ENCODE measurements around the gene GPC6. TPM values are rescaled to one million over a fixed set of nuclear protein-coding genes. Genes with fewer than 3 reads are reported as not detected.

Gene GPC6
- polyA plus RNA-seq, 1 of the 3 experiments (the other 2 are of a cell fraction), result 6.7 TPM

DNA sequence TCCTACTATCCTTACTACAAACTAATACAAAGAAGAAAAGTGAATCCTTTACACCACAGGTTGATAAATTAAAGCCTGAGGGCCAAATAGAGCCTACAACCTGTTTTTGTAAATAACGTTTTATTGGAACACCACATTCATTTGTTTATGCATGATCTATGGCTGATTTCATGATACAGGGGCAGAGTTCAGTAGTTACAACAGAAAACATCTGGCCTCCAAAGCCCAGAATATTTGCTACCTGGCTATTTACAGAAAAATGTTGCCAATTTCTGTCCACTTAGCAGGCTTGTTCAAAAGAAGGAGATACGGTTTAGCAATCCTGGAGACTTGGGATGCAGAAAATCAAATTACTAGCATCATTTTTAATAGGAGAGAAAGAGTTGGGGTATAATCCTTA lies 1228.8 kb downstream of the GPC6 start:
- H3K9me3 ChIP-seq, result no peaks in the 10 kb centered on the region
- TF ChIP-seq, protein P1, sequence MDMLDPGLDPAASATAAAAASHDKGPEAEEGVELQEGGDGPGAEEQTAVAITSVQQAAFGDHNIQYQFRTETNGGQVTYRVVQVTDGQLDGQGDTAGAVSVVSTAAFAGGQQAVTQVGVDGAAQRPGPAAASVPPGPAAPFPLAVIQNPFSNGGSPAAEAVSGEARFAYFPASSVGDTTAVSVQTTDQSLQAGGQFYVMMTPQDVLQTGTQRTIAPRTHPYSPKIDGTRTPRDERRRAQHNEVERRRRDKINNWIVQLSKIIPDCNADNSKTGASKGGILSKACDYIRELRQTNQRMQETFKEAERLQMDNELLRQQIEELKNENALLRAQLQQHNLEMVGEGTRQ (IDR thresholded peaks at IDR 0.05; ENCODE audit: borderline replicate concordance, low read depth, low read length), result no peak
- TF ChIP-seq, protein P2, sequence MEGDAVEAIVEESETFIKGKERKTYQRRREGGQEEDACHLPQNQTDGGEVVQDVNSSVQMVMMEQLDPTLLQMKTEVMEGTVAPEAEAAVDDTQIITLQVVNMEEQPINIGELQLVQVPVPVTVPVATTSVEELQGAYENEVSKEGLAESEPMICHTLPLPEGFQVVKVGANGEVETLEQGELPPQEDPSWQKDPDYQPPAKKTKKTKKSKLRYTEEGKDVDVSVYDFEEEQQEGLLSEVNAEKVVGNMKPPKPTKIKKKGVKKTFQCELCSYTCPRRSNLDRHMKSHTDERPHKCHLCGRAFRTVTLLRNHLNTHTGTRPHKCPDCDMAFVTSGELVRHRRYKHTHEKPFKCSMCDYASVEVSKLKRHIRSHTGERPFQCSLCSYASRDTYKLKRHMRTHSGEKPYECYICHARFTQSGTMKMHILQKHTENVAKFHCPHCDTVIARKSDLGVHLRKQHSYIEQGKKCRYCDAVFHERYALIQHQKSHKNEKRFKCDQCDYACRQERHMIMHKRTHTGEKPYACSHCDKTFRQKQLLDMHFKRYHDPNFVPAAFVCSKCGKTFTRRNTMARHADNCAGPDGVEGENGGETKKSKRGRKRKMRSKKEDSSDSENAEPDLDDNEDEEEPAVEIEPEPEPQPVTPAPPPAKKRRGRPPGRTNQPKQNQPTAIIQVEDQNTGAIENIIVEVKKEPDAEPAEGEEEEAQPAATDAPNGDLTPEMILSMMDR (IDR thresholded peaks at IDR 0.05), result no peak
- no peak for TF ChIP-seq GABPA (IDR thresholded peaks at IDR 0.05; ENCODE audit: low read depth)
- TF ChIP-seq NRF1 (IDR thresholded peaks at IDR 0.05; ENCODE audit: low read depth, low read length), result no peak
- TF ChIP-seq FOXJ3 (CRISPR knock-in tag; IDR thresholded peaks at IDR 0.05), result no peak
- TF ChIP-seq EP300 (IDR thresholded peaks at IDR 0.05; ENCODE audit: borderline replicate concordance in 1 of 2, low read depth in 1 of 2, low read length in 1 of 2), result no peak
- TF ChIP-seq, protein P3, sequence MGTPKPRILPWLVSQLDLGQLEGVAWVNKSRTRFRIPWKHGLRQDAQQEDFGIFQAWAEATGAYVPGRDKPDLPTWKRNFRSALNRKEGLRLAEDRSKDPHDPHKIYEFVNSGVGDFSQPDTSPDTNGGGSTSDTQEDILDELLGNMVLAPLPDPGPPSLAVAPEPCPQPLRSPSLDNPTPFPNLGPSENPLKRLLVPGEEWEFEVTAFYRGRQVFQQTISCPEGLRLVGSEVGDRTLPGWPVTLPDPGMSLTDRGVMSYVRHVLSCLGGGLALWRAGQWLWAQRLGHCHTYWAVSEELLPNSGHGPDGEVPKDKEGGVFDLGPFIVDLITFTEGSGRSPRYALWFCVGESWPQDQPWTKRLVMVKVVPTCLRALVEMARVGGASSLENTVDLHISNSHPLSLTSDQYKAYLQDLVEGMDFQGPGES (IDR thresholded peaks at IDR 0.05; ENCODE audit: low read depth, low read length), result no peak
- TF ChIP-seq, protein P4, sequence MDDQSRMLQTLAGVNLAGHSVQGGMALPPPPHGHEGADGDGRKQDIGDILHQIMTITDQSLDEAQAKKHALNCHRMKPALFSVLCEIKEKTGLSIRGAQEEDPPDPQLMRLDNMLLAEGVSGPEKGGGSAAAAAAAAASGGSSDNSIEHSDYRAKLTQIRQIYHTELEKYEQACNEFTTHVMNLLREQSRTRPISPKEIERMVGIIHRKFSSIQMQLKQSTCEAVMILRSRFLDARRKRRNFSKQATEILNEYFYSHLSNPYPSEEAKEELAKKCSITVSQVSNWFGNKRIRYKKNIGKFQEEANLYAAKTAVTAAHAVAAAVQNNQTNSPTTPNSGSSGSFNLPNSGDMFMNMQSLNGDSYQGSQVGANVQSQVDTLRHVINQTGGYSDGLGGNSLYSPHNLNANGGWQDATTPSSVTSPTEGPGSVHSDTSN (IDR thresholded peaks at IDR 0.05), result no peak
- no peak for TF ChIP-seq FOSL2 (IDR thresholded peaks at IDR 0.05; ENCODE audit: borderline replicate concordance, low read depth)
- TF ChIP-seq, protein P5, sequence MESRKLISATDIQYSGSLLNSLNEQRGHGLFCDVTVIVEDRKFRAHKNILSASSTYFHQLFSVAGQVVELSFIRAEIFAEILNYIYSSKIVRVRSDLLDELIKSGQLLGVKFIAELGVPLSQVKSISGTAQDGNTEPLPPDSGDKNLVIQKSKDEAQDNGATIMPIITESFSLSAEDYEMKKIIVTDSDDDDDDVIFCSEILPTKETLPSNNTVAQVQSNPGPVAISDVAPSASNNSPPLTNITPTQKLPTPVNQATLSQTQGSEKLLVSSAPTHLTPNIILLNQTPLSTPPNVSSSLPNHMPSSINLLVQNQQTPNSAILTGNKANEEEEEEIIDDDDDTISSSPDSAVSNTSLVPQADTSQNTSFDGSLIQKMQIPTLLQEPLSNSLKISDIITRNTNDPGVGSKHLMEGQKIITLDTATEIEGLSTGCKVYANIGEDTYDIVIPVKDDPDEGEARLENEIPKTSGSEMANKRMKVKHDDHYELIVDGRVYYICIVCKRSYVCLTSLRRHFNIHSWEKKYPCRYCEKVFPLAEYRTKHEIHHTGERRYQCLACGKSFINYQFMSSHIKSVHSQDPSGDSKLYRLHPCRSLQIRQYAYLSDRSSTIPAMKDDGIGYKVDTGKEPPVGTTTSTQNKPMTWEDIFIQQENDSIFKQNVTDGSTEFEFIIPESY (IDR thresholded peaks at IDR 0.05; ENCODE audit: borderline replicate concordance, low read depth), result no peak
- TF ChIP-seq EZH2phosphoT487 (IDR thresholded peaks at IDR 0.05; ENCODE audit: borderline replicate concordance, low read depth), result no peak
- no peak for TF ChIP-seq SIN3A (IDR thresholded peaks at IDR 0.05; ENCODE audit: borderline replicate concordance, low read depth, low read length)
- H3K9ac ChIP-seq, result no peak overlapping the region
- H3K4me2 ChIP-seq, result no peak overlapping the region
- no peak overlapping the region for H2AFZ ChIP-seq (ENCODE audit: low read depth)
- no peak for DNase-seq
- CTCF ChIA-PET, result interaction anchor here (1.1 to 1.5 kb wide), 5 partner anchors 15 to 165 kb away, joined by 3 to 6 read pairs (median 4); no protein-coding TSS in a partner anchor
- POLR2A ChIA-PET, result no interaction called here
- no peaks in the 10 kb centered on the region for H4K20me1 ChIP-seq (ENCODE audit: insufficient read depth)
- peaks cover 0 to 9% of the 10 kb centered on the region in 2 experiments; a peak in 2 of 4 replicates for H3K4me1 ChIP-seq (ENCODE audit: control insufficient read depth in 1 of 2, insufficient read depth in 2 of 2, low read depth in 1 of 2, low read length in 1 of 2)
- H3K79me2 ChIP-seq (ENCODE audit: insufficient read depth), result no peaks in the 10 kb centered on the region
- no peaks in the 10 kb centered on the region for H3K9me2 ChIP-seq
- H3F3A ChIP-seq (replicated peaks; ENCODE audit: insufficient read depth), result no peaks in the 10 kb centered on the region
- peak overlapping the region in 1 of 2 experiments; percentile 12; a peak in 1 of 4 replicates for H3K27ac ChIP-seq (ENCODE audit: low read depth in 2 of 2, low read length in 1 of 2)
- WGBS (ENCODE audit: low lambda C conversion rate), result 21% methylated on average over 2 of the region's 2 CpGs
- no peaks in the 10 kb centered on the region for H3K27me3 ChIP-seq (ENCODE audit: insufficient read depth)
- H3K36me3 ChIP-seq (replicated peaks in 1 of 2; ENCODE audit: control insufficient read depth in 1 of 2, insufficient read depth in 2 of 2, low read length in 1 of 2), result no peaks in the 10 kb centered on the region
- no peak overlapping the region for H3K4me3 ChIP-seq (ENCODE audit: low read depth in 2 of 2, low read length in 1 of 2)

Small RNAs within 50 kb of the gene (small RNA-seq; reads per million reads assigned to genes)
- gene RNA5SP35, result 0 reads per million in 7 experiments
